ENCODE data around the gene CCDC183. TPM values are rescaled to one million over a fixed set of nuclear protein-coding genes. Genes with fewer than 3 reads are reported as not detected.

Gene CCDC183
- total RNA-seq, 2 experiments from 2014 or later: 0.47 to 0.55 TPM

- ChIA-PET CTCF (interaction anchor here (1.0 kb wide), 1 partner anchor 38 kb away, joined by 3 read pairs; no protein-coding TSS in a partner anchor), POLR2A (no interaction called here)
- H3K9me3 Mint-ChIP-seq (ENCODE audit: low read depth): no peaks in the 10 kb centered on the region
- no peak overlapping the region for H3K4me3 Mint-ChIP-seq
- no peak overlapping the region for H3K27ac Mint-ChIP-seq
- no peak for DNase-seq
- intact Hi-C loops (cut with DNase I, micrococcal nuclease): loop anchor here in 1 of 2 experiments (10.0 kb wide), 1 partner anchor 689 kb away; the partner anchor contains the start of gene TMEM250
- peaks cover 2% of the 10 kb centered on the region for H3K36me3 Mint-ChIP-seq (ENCODE audit: low read depth)
- peaks cover 23% of the 10 kb centered on the region for H3K4me1 Mint-ChIP-seq
- ATAC-seq: no peak
- H3K27me3 Mint-ChIP-seq: peaks cover 4% of the 10 kb centered on the region
These were observed 7.7 kb downstream of the CCDC183 start for GRCh38 chr9:136803551-136804508.

DNA sequence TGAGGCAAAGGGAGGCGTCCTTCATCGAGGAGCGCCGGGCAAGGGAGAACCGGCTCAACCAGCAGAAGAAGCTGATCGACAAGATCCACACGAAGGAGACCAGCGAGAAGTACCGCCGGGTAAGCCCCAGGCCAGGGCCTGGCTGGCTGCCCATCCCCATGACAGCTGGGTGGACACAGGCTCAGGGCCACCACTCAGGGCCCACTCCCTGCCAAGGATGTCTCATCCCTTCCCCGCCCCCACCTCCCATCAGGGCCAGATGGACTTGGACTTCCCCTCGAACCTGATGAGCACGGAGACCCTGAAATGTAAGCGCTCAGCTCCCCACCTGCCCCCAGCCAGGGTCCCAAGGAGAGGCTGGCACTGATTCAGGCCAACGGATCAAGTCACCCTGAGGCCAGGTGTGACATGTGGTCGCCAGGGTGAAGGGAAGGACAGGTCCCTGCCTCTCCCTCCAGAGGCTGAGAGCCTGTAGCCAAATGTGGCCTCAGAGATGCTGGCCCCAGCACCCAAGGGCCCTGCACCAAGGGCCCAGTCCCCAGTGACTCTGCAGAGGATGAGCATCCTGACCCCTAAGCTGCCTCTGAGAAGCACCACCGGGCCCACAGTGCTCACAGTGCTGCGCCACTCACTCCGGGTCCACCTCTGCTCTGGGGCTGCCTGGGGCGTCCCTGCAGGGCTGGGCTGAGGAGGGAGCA is 8.5 kb downstream of the CCDC183 start:
- intact Hi-C loops (cut with DNase I, micrococcal nuclease): loop anchor here in 1 of 2 experiments (10.0 kb wide), 1 partner anchor 690 kb away; the partner anchor contains the start of gene TMEM250
- H3K36me3 Mint-ChIP-seq (ENCODE audit: low read depth): peaks cover 2% of the 10 kb centered on the region
- peaks cover 32% of the 10 kb centered on the region for H3K4me1 Mint-ChIP-seq
- no peaks in the 10 kb centered on the region for H3K9me3 Mint-ChIP-seq (ENCODE audit: low read depth)
- POLR2A ChIA-PET: no interaction called here
- ATAC-seq (no peak), DNase-seq (no peak)
- no peak overlapping the region for H3K27ac Mint-ChIP-seq
- CTCF ChIA-PET: interaction anchor here (1.0 to 1.1 kb wide), 2 partner anchors 38 to 144 kb away, joined by 3 read pairs; no protein-coding TSS in a partner anchor
- H3K4me3 Mint-ChIP-seq: no peak overlapping the region
- peaks cover 4% of the 10 kb centered on the region for H3K27me3 Mint-ChIP-seq

GRCh38 chr9:136805207-136805740 is 9.1 kb downstream of the CCDC183 start:
- CTCF ChIA-PET: interaction anchor here (1.0 to 1.1 kb wide), 2 partner anchors 143 to 241 kb away, joined by 3 to 4 read pairs; partner anchors contain the start of gene NPDC1
- Mint-ChIP-seq H3K9me3 (ENCODE audit: low read depth) (no peaks in the 10 kb centered on the region), H3K4me1 (peaks cover 35% of the 10 kb centered on the region), H3K27ac (no peak overlapping the region), H3K4me3 (peak overlapping the region; percentile 35), H3K36me3 (ENCODE audit: low read depth) (peaks cover 7% of the 10 kb centered on the region), H3K27me3 (peaks cover 4% of the 10 kb centered on the region)
- intact Hi-C loops (cut with DNase I, micrococcal nuclease): loop anchor here in 1 of 2 experiments (10.0 kb wide), 1 partner anchor 690 kb away; the partner anchor contains the start of gene TMEM250
- POLR2A ChIA-PET: no interaction called here
- ATAC-seq (no peak), DNase-seq (no peak)

GRCh38 chr9:136806067-136806466 is 9.9 kb downstream of the CCDC183 start:
- H3K4me1 Mint-ChIP-seq: peaks cover 33% of the 10 kb centered on the region
- DNase-seq (no peak), ATAC-seq (no peak)
- intact Hi-C loops (cut with DNase I, micrococcal nuclease): loop anchor here in 1 of 2 experiments (10.0 kb wide), 1 partner anchor 691 kb away; the partner anchor contains the start of gene TMEM250
- H3K36me3 Mint-ChIP-seq (ENCODE audit: low read depth): peaks cover 12% of the 10 kb centered on the region
- peak overlapping the region; percentile 8 for H3K27ac Mint-ChIP-seq
- peaks cover 3% of the 10 kb centered on the region for H3K27me3 Mint-ChIP-seq
- CTCF ChIA-PET: interaction anchor here (0.6 to 2.4 kb wide), 8 partner anchors 11 to 241 kb away, joined by 3 to 8 read pairs (median 4); partner anchors contain the start of gene NPDC1
- no peaks in the 10 kb centered on the region for H3K9me3 Mint-ChIP-seq (ENCODE audit: low read depth)
- H3K4me3 Mint-ChIP-seq: peak overlapping the region; percentile 81
- POLR2A ChIA-PET: no interaction called here

DNA sequence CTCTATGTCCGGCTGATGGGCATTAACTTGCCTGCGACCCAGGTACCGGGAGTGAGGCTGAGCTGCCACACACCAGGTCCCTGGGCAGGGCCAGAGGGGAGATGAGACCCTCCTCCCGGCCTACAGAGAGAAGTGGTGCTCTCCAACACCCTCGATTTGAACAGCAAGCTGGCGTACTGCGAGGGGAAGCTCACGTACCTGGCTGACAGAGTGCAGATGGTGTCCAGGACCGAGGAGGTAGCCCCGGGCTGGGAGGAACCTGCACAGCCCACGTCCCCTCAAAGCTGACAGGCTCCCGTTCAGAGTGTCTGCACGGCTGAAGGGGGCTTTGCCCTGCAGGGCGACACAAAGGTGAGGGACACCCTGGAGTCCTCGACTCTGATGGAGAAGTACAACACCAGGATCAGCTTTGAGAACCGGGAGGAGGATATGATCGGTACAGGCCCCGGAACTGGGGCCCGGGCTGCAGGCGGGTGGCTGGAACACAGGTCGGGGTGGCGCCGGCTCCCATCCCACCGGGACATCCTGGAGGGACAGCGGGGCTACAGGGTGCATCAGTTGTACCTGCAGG is 10.6 kb downstream of the CCDC183 start:
- H3K9me3 Mint-ChIP-seq (ENCODE audit: low read depth): no peaks in the 10 kb centered on the region
- ATAC-seq (no peak), DNase-seq (no peak)
- POLR2A ChIA-PET: no interaction called here
- H3K4me3 Mint-ChIP-seq: peak overlapping the region; percentile 81
- peaks cover 12% of the 10 kb centered on the region for H3K36me3 Mint-ChIP-seq (ENCODE audit: low read depth)
- intact Hi-C loops (cut with DNase I, micrococcal nuclease): loop anchor here (1.0 to 10.0 kb wide), 9 partner anchors 15 to 799 kb away; partner anchors contain the start of genes ARRDC1 (in 1 of the 2), EDF1 (in 1 of the 2), FBXW5 (in 1 of the 2) and NOTCH1 (in 1 of the 2)
- CTCF ChIA-PET: interaction anchor here (0.7 to 4.8 kb wide), 7 partner anchors 13 to 228 kb away, joined by 3 to 21 read pairs (median 5); partner anchors contain the start of gene AJM1
- H3K27me3 Mint-ChIP-seq: peaks cover 3% of the 10 kb centered on the region
- H3K27ac Mint-ChIP-seq: peak overlapping the region; percentile 88
- peaks cover 29% of the 10 kb centered on the region for H3K4me1 Mint-ChIP-seq

- Mint-ChIP-seq H3K27ac (peak within 1 kb of the TSS; percentile 88), H3K4me3 (peak within 1 kb of the TSS; percentile 81), H3K9me3 (ENCODE audit: low read depth) (no peaks in the 10 kb centered on the region), H3K36me3 (ENCODE audit: low read depth) (peaks cover 13% of the 10 kb centered on the region), H3K4me1 (peaks cover 33% of the 10 kb centered on the region), H3K27me3 (no peaks in the 10 kb centered on the region)
- CTCF ChIA-PET: interaction anchor here (0.7 to 4.8 kb wide), 4 partner anchors 14 to 225 kb away, joined by 3 to 21 read pairs (median 6); partner anchors contain the start of gene AJM1
- ATAC-seq (peak; percentile 88), DNase-seq (peak; percentile 86)
- POLR2A ChIA-PET: no interaction called here
- intact Hi-C loops (cut with DNase I, micrococcal nuclease): loop anchor here (1.0 to 10.0 kb wide), 9 partner anchors 16 to 798 kb away; partner anchors contain the start of genes ARRDC1 (in 1 of the 2), EDF1 (in 1 of the 2), FBXW5 (in 1 of the 2) and NOTCH1 (in 1 of the 2)
These were observed 11.3 kb downstream of the CCDC183 start, which contains the start of gene RABL6 for GRCh38 chr9:136807281-136808074. Gene RABL6 (plus strand): TSS chr9:136807948. CDS start chr9:136808197, 249 bp downstream.

- intact Hi-C loops (cut with DNase I, micrococcal nuclease): loop anchor here in 1 of 2 experiments (10.0 kb wide), 1 partner anchor 693 kb away; the partner anchor contains the start of gene TMEM250
- no peak overlapping the region for H3K27ac Mint-ChIP-seq
- ChIA-PET CTCF (interaction anchor here (0.6 to 4.8 kb wide), 6 partner anchors 14 to 349 kb away, joined by 3 to 21 read pairs (median 4); partner anchors contain the start of gene AJM1), POLR2A (no interaction called here)
- no peaks in the 10 kb centered on the region for H3K27me3 Mint-ChIP-seq
- peaks cover 38% of the 10 kb centered on the region for H3K4me1 Mint-ChIP-seq
- H3K36me3 Mint-ChIP-seq (ENCODE audit: low read depth): peaks cover 18% of the 10 kb centered on the region
- H3K4me3 Mint-ChIP-seq: peak overlapping the region; percentile 73
- no peaks in the 10 kb centered on the region for H3K9me3 Mint-ChIP-seq (ENCODE audit: low read depth)
- DNase-seq (peak; percentile 57), ATAC-seq (peak; percentile 32)
These were observed 12.1 kb downstream of the CCDC183 start for GRCh38 chr9:136808075-136808805.

DNA sequence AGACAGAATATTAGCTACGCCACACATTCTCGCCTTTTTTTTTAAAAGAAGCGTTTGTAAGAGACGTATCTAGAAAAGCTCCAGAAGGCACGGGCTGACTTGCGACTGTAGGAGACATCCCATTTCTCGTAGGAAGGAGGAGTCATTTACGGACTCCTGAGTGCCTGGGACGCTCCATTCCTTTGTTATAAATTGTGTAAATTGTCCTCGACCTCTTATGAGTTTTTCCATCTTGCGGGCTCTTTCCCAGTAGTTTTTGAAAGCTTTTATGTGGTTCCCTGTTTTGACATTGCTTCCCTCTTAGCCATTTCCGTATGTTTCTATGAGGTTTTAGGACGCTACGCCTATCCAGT is 12.6 kb downstream of the CCDC183 start:
- ATAC-seq (no peak), DNase-seq (no peak)
- peaks cover 19% of the 10 kb centered on the region for H3K36me3 Mint-ChIP-seq (ENCODE audit: low read depth)
- H3K4me1 Mint-ChIP-seq: peaks cover 38% of the 10 kb centered on the region
- H3K4me3 Mint-ChIP-seq: peak overlapping the region; percentile 73
- ChIA-PET CTCF (interaction anchor here (0.8 to 4.8 kb wide), 4 partner anchors 34 to 349 kb away, joined by 4 to 21 read pairs (median 4); partner anchors contain the start of gene AJM1), POLR2A (no interaction called here)
- no peaks in the 10 kb centered on the region for H3K9me3 Mint-ChIP-seq (ENCODE audit: low read depth)
- intact Hi-C loops (cut with DNase I, micrococcal nuclease): loop anchor here in 1 of 2 experiments (10.0 kb wide), 1 partner anchor 694 kb away; the partner anchor contains the start of gene TMEM250
- peak overlapping the region; percentile 24 for H3K27ac Mint-ChIP-seq
- no peaks in the 10 kb centered on the region for H3K27me3 Mint-ChIP-seq

GRCh38 chr9:136814725-136815421 is 18.7 kb downstream of the CCDC183 start:
- Mint-ChIP-seq H3K4me1 (peaks cover 19% of the 10 kb centered on the region), H3K4me3 (no peak overlapping the region), H3K27ac (no peak overlapping the region), H3K27me3 (no peaks in the 10 kb centered on the region), H3K9me3 (ENCODE audit: low read depth) (no peaks in the 10 kb centered on the region), H3K36me3 (ENCODE audit: low read depth) (peaks cover 37% of the 10 kb centered on the region)
- POLR2A ChIA-PET: no interaction called here
- ATAC-seq (no peak), DNase-seq (no peak)
- intact Hi-C loops (cut with DNase I, micrococcal nuclease): no loop called here
- CTCF ChIA-PET: interaction anchor here (0.6 to 3.1 kb wide), 4 partner anchors 27 to 251 kb away, joined by 3 to 15 read pairs (median 3); partner anchors contain the start of gene AJM1

Data from activated CD4-positive, alpha-beta T cell treated with anti-CD3 and anti-CD28 coated beads for 36 hours (primary cell).